Cardiac fibroblast (primary cell): Measurements from ENCODE around the gene FADD.

Experiments
- DNase-seq, 2 donors: peaks; one replicate each; pipeline versions ENCODE4 v3.0.0 to v3.0.0-alpha.2; 2010; ENCODE audit warnings: low read depth in 2 of 2
- H3K4me3 ChIP-seq, 2 donors: replicated peaks in 1 of 2; 1 replicate in 1 of 2; 2 replicates in 1 of 2; pipeline ENCODE4 v1.5.1; 2011; ENCODE audit warnings: low read depth in 2 of 2, low read length in 2 of 2, mild to moderate bottlenecking in 2 of 2, moderate library complexity in 1 of 2
- TF ChIP-seq, protein P1 (sequence below): IDR thresholded peaks from one replicate; pipeline ENCODE4 v1.5.1; 2011; ENCODE audit warnings: low read depth, mild to moderate bottlenecking, low read length, inconsistent platforms

The FADD gene

DNA sequence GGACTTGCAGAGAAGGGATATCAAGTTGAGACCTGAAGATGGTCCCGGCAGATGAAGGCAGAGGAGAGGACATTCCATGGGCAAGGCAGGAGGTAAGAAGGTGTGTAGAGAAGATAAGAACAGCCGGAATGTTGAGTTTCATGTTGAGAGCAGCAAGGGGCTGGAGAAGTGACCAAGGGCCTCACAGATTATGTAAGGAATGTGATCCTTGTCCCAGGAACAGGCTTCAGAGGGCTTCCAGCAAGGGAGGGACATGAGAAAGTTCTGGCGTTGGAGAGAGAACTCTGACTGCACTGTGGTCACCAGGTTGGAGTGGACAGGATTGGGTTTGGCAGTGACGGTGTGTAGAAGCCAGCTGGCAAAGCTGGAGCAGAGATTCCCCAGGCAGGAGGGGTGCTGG is 39.8 kb downstream of the FADD start:
- TF ChIP-seq, protein P1, sequence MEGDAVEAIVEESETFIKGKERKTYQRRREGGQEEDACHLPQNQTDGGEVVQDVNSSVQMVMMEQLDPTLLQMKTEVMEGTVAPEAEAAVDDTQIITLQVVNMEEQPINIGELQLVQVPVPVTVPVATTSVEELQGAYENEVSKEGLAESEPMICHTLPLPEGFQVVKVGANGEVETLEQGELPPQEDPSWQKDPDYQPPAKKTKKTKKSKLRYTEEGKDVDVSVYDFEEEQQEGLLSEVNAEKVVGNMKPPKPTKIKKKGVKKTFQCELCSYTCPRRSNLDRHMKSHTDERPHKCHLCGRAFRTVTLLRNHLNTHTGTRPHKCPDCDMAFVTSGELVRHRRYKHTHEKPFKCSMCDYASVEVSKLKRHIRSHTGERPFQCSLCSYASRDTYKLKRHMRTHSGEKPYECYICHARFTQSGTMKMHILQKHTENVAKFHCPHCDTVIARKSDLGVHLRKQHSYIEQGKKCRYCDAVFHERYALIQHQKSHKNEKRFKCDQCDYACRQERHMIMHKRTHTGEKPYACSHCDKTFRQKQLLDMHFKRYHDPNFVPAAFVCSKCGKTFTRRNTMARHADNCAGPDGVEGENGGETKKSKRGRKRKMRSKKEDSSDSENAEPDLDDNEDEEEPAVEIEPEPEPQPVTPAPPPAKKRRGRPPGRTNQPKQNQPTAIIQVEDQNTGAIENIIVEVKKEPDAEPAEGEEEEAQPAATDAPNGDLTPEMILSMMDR: no peak
- DNase-seq: no peak
- H3K4me3 ChIP-seq: no peak overlapping the region

DNA sequence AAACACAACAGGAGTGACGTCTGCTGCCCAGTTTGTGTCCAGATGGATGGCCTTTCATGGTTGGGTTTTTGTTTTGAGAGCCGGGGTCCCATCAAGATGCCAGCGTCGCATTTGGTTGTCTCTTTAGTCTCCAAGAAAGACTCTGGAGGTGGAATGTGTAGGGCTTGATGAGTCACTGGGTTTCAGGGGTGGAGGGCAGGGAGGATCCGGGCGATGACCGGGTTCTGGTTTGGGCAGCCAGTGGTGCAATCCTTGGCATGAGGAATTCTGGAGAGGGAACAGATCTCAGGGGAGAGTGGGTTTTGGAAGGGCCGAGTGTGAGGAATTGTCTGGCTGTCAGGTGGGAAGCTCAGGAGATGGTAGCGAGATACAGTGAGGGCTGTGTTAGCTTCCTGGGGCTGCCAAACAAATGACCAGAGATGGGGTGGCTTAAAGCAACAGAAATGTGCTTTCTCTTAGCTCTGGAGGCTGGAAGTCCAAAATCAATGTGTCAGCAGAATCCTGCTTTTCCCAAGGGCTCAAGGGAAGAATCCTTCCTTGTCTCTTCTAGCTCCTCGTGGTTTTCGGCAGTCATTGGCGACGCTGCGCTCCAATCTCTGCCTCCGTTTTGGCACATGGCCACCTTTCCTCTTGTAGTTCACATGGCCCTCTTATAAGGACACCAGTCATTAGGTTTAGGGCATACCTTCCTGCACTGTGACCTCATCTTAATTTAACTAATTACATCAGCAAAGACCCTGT is 41.0 kb downstream of the FADD start:
- TF ChIP-seq, protein P1: no peak
- no peak overlapping the region for H3K4me3 ChIP-seq
- DNase-seq: peak; percentile 47 to 71

DNA sequence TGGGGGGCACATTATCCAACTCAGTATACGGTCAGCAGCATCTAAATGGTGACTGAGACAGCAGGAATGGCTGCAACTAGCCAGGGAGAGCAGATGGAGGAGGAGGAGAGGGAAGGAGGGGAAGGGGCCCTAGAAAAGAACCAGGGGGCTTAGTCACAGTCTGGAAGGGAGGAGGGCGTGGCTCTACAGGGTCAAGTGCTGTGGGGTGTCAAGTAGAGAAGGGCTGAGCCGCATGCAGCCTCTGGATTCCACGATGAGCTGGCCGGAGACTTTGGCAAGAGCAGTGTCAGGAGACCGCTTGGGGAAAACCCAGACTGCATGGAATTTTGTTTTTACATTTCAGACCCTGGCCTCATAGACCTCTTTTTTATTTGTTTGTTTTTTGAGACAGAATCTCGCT is 41.6 kb downstream of the FADD start:
- peak; percentile 80 to 97 for DNase-seq
- no peak overlapping the region for H3K4me3 ChIP-seq
- TF ChIP-seq, protein P1: no peak

DNA sequence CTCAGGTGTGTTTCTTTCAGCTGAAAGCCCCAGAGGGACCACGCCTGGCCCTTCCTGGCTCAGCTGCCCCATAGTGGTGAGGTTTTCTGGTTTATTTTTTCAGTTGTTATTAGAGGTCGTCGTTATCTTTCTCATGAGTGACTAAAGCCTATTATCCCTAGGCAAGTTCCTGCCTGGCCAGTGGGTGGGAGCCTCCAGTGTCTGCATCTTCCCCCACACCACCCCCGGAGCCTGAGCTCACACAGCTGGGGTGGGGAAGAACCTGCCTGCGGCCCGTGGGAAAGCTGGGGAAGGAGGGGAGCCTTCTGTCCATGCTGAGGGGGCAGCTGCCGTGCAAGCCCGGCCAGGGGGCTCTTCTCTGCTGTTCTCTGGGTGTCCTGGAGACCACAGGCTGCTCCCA is 43.1 kb downstream of the FADD start:
- TF ChIP-seq, protein P1: no peak
- DNase-seq: peak in 1 of 2 donors; percentile 42
- no peak overlapping the region for H3K4me3 ChIP-seq

DNA sequence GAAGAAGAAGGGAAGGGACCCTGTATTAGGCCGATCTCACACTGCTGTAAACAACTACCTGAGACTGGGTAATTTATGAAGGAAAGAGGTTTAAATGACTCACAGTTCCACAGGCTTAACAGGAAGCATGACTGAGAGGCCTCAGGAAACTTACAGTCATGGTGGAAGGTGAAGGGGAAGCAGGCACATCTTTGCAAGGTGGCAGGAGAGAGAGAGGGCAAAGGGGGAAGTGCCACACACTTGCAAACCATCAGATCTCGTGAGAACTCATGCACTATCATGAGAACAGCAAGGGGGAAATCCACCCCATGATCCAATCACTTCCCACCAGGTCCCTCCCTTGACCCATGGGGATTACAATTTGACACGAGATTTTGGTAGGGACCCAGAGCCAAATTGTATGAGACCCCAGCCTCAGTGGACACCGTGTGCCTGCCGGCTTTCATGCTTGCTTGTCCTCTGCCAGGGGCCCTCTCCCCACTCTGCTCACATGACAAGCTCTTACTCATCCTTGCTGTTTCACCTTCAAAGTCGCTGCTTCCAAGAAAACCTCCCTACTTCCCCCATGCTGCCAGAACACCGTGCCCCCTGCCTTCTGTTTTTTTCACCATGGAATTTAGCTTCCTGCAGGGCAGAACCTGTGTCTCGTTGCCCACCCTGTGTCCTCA is 44.1 kb downstream of the FADD start:
- TF ChIP-seq, protein P1: no peak
- peak in 1 of 2 donors; percentile 34 for DNase-seq
- H3K4me3 ChIP-seq: no peak overlapping the region

DNA sequence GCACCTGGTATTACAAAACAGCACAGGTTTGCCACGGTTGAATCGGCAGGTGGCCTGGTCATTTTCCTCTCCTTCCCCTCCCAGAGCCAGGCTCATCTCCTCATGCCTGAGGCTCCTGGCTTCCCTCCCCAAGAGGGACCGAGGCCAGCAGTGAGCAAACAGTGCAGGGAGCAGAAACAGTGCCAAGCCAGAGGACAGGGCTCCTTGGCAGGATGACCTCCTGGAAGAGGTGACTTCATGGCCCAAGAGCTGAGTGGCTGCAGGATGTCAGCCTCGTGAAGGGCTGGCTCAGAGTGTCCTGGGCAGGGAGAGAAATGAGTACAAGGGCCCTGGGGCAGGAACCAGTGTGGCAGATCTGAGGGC is 44.6 kb downstream of the FADD start:
- no peak overlapping the region for H3K4me3 ChIP-seq
- no peak for DNase-seq
- TF ChIP-seq, protein P1: no peak
